GM18867 (cell line): ENCODE measurements around the gene STAB2.
"Not testable (repeated sequence)": the region's sequence is repeated elsewhere in the genome, so short reads cannot be mapped to it uniquely, and the experiment has no call there.

Source experiments
- ATAC-seq: cut with Tn5 transposase; IDR thresholded peaks from one replicate; pipeline ENCODE4 v1.9.1; 2021; ENCODE audit warnings: mild to moderate bottlenecking, moderate library complexity; ENCODE audit not compliant: unreplicated experiment

STAB2 gene

DNA sequence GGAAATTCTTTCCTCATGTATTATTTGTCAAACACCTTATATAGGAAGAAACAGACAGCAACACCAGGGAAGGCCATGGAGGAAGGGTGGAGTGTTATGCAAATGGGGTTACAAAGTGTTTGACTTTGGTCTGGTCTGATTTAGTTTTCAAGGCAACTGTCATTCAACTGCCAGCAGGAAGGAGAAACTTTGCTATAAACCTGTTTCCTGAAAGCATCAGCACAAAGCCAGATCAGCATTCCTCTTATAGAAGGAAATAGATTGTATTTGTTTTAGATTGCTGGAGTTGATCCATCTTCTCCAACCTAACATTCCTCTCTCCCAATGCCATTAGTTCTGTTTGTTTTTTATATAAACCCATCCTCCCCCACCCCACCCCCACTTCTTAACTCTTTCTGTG is 65.7 kb downstream of the STAB2 start:
- no peak for ATAC-seq

DNA sequence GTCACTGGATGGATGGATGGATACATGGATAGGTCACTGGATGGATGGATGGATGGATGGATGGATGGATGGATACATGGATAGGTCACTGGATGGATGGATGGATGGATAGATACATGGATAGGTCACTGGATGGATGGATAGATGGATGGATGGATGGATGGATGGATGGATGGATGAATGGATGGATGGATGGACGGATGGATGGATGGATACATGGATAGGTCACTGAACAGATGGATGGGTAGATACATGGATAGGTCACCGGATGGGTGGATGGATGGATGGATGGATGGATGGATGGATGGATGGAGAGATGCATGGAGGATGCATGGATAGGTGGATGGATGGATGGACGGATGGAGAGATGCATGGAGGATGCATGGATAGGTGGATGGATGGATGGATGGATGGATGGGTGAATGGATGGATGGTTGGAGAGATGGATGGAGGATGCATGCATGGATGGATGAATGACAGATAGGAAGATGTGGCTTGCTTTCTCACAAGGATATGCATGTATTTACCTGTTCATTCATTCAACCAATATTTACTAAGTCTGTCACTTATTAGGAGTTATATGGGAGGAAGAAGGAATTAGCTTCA is 66.6 kb downstream of the STAB2 start:
- not testable (repeated sequence) for ATAC-seq

DNA sequence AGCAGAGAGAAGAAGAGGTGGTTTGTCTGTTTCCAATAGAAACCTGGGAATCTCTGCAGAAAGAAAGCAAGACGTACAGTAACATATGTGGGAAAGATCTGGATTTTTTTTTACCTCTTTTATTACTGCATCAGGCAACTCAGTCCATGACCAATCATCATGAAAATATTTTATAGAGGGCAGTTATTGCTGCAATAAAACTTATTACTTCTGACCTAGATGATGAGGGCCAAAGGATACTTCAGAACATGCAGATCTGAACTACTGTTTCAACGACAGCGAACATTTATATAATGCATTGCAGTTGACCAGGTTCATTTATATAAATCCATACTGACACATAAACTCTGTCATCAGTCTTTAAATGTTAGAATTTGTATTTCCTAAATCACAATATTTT is 67.7 kb downstream of the STAB2 start:
- no peak for ATAC-seq

DNA sequence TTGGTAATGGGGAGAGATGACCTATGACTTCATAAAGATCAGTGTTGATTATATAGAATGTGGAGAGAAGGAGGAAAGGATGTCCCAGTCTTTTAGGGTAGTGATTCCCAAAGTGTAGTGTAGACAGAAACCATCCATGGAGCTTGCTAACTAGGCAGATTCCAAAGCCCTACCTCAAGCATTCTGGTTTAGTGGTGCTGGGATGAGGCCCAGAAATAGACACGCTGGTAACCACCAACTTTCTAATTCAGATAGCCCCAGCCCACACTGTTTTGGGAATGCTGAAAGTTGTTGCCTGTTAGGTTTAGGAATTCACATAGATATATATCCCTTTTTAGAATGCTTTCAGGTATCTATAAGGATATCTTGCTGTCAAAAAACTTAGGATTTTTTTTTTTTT is 69.2 kb downstream of the STAB2 start:
- no peak for ATAC-seq

DNA sequence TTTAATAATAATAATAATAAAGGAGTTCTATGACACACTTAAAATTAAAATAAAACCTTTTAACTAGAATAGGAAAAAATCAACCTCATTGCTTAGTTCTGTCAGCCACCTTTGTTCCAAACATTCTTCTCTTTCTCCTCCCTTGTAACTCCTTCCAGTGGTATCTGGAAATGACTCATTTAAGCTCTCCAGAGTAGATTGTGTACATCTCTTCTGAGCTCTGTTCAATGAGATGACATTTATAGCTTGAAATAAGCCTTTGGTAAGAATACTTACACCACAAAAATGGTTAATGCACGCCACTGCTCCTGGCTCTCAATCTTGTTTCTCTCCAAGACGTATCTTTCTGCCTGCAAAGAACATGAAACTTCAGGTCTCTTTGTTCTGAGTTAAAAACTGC is 70.3 kb downstream of the STAB2 start:
- no peak for ATAC-seq

DNA sequence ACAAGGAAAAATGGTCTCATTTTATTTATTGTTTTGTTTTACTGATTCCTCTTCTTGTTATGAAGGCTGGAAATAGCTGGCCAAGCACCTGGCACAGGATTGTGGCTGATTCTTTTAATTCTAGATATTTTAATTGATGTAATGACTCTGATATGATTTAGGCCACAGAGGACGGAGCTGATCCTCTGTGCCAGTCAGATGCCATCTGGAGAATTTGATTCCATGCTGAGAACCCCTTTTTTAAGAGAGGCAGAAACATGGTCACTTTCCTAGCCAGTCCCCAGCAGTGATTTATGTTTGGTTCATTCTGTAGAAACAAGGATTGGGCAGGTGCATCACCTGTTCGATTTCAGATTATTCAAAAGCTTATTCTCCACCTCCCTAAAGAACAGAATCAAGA is 77.6 kb downstream of the STAB2 start:
- ATAC-seq = no peak

DNA sequence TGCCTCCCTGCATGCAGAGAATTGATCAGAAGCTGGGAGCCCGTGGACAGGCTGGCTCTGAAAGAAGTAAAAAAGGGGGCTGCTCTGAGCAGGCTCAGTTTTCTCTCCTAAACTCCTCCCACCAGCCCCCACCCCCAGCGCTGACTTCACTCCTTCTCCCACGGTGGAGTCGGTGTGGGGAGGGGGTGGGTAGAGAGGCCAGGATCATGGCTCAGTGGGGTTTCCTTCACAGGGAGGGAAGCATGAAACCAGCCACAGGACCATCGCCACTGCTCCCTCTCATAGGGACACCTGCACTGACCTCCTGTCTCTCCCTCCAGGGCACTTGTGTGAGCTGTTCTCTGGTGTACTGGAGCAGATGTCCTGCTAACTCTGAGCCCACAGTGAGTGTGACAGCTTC is 78.9 kb downstream of the STAB2 start:
- no peak for ATAC-seq

DNA sequence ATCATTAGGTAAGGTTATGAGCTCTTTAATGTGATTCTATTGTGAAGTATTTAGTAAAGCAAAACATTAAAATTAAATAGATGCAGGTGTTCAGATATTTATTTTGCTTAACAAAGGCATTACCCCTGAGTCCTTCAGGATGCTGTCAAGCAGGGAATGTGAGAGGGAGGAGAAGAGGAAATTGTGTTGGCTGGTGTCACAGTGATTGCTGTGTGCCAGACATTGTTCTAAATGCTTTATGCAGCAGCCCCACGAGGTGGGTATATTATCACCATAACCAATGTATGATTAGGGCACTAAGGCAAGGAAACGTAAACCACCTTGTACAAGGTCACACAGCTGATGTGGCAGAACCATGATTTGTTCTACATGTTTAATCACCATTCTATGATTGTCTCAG is 80.1 kb downstream of the STAB2 start:
- ATAC-seq = no peak

DNA sequence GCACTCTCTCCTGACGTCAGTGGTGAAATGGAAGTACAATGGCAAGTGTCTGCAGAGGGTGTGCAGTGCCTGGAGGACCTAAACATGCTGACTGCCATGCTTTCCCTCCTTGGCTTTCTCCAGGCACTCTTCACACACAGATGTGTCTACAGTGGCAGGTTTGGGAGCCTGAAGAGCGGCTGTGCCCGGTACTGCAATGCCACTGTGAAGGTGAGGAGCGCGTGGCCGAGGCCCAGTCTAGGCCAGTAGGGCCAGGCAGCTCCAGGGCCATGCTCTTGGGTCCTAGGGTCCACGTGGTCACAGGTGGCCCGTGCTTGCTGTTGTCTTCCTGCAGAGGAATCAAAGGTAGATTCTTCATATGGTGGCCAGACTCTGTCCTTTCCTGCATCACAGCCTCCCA is 81.4 kb downstream of the STAB2 start:
- no peak for ATAC-seq

DNA sequence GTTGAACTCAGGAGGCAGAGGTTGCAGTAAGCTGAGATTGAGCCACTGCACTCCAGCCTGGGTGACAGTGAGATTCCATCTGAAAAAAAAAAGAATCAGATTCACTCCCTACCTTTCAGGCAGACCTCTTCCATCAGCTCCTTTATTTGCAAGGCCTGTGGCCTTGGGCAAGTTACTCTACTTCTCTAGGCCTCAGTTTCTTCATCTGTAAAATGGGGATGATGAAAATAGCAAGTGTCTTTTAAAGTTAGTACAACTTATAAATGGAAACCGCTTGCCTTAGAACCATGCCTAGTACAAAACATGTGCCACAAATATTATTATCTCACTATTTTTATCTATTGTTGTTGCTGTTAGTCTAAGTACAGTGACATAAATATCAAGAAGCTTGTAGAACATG is 84.3 kb downstream of the STAB2 start:
- ATAC-seq = no peak

DNA sequence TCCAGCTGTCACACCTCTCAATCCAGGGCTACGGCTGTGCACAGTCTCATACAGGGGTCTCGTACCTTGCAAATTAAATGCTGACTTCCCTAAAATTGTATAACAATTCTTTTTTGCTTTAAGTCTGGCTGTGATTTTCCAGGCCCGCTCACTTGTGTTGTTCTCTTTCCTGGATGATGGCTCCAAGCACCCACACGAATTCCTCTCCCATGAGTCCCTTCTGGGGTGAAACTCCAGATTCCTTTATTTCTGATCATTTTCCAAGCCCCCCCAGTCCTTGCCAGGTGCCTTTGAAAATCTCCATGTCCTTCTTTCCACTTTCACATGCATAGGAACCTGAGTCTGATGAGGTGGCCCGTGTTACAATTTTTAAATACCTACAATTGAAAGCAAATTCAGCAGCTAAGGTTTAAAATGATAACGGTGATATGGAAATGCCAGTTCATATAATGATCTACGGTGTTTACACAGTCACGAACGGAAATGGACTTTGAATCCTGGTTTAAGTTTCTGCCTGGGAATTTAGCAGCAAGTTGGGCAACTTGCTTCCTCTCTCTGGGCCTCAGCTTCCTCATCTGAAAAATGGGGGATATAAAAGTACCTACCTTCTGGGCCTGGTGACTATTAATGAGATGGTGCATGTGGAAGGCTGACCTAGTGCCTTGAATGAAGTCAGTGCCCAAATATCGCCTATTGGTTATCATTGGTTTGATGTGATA is 85.5 kb downstream of the STAB2 start:
- ATAC-seq = no peak

DNA sequence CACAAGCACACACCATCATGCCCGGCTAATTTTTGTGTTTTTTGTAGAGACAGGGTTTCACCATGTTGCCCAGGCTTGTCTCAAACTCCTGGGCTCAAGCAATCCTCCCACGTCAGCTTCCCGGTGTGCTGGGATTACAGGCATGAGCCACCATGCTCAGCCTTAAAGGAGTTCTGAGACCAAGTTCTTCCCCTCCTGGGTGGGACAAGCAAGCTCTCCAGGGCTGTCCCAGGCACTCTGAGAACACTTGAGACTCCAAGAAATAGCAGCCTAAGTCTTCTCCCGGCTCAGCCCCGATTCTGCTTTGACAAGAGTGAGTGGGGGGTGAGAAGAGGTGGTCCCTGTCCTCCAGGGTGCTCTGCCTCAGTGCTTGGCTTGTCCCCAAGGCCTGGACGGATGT is 86.4 kb downstream of the STAB2 start:
- no peak for ATAC-seq

DNA sequence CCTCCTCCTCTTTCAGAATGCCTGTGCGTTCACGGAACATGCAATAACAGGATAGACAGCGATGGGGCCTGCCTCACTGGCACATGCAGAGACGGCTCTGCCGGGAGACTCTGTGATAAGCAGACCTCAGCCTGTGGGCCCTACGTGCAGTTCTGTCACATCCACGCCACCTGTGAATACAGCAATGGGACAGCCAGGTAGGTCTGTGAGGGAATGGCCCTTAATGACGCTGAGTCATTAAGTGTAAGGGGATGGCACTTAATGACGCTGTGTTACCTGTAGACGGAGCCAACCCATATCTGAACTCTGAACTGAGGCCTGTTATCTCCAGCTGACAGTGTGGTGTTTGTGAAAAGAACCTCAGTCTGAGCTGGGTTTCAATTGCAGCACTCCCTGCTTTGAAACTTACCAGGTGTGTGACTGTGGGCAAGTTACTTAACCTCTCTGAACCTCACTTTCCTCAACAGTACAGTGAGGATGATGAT is 86.9 kb downstream of the STAB2 start:
- ATAC-seq = no peak

DNA sequence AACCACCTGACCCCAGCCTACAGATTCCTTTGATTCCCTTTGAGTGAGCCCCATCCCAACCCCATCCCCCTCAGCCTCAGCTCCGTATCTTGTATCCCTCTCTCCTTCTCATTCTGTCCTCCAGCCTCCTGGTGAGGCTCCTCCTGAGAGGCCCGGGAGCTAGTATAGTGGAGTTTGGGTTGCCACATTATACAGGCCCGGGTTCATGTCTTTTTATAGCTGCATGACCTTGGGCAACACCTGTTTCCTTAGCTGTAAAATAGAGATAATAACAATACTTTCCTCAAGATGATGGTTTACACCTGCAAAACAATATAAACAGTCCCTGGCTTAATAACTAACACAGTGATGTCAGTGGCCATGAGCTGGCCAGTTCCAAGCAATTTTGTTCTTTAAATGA is 89.8 kb downstream of the STAB2 start:
- ATAC-seq = no peak

DNA sequence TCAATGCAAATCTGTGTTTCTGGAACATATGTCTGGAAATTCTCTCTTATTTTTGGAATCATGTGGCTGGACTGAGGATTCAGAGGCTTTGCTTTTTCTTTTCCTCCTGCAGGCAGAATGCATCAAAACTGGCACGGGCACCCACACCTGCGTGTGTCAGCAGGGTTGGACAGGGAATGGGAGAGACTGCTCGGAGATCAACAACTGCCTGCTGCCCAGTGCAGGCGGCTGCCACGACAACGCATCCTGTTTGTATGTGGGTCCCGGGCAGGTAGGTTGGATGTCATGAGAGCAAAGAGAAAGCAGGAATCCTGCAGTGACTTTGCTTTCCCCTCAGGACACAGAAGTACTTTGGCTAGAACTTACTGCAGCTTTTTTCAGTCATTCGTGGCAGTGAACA is 90.3 kb downstream of the STAB2 start:
- no peak for ATAC-seq

DNA sequence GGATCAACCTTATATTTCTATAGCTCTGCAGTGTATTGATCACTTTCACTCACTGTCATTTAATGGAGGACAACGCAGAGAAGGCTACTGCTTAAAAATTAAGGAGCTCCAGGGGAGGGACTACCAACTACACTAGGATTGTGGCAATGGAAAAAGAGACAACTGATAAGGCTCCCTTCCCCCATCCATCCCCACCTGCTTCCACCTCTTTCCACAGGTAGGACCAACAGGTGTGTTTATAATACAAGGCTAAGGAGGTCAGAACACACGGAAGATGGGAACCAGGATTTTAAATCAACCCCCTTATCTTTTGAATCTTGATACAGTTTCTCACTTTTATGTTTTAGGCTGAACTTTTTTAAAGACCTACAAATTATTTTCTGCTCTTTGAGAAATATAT is 90.8 kb downstream of the STAB2 start:
- ATAC-seq = no peak

DNA sequence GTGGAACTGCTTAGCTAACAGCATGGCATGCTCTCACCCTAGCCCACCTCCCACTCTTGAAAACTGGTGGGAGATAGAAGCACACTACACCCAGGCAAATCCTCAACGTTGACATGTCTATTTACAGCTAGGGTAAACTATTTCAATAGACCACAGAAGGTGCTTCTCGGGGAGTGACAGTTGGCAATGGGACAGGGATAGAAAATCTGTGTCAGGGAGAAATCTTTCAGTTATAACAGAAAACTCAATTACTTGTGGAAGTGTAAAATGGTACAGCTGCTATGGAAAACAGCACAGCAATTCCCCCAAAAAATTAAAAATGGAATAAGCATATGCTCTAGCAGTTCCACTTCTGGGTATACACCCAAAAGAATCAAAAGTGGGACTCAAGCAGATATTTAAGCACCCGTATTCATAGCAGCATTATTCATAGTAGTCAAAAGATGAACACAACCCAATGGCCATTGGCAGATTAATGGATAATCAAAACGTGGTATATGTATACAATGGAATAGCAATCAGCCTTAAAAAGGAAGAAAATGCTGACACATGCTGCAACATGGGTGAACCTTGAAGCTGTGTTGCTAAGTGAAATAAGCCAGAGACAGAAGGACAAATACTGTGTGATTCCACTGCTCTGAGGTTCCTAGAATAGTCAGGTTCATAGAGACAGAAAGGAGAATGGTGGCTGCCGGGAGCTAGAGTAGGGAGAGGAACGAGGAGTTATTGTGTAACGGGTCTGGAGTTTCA is 92.5 kb downstream of the STAB2 start:
- no peak for ATAC-seq

DNA sequence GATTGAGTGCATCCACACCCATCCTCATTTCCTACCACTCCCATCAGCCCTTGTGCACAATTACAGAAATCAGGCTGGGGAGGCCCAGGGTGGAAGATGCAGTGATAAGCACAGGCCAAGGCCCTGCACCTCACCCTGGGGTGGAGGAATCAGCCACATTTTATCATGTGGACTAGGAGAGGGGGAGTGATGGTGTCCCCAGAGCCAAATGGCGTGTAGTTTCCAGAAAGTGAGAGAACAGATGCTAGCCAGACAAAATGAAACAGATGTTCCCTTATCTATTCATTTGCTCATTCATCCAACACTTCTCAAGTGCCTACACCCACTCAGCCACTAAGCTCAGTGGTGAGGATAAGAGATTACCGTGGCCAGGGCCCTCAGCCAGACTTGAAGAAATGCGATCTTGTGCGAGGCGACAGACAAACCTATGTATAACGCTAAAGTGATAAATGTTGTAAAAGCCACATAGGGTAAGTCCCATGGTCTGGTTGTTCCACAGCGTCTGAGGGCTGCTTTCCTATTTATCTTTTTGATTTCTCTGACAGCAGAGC is 93.6 kb downstream of the STAB2 start:
- ATAC-seq = no peak

DNA sequence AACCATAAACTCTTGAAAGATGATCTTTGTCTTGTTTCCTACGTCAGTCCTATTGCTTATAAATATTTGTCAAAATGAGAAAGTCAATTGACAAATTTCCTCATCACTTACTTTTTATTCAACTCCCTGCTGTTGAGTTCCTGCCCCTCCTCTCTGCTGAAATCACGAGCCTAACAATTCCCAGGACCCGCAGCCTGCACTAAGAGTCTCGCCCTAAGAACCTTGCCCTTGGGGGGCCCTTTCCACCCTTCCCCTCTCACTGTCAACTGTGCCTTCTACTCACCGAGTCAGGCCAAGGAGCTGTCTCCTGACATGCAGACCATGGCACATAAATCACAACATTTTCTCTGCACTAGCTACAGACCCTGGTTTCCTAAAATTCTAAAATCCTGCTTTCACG is 99.0 kb downstream of the STAB2 start:
- ATAC-seq = no peak

DNA sequence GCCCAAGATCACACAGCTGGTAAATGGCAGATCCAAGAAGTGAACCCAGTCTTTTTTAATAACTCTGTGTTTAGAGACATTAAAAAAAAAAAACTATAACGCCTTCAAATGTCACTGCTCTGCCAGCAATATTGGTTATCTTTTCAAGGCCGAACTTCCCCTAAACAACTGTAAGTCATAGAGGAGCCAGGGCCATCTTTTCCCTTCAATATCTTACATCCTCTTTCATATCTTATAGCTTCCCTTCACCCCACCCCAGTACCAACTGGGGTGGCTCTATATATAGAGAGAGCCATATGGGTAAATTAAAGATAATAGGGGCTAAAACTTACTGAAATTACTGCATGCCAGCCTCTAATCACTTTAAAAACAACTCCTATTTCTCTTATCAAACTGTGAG is 100.2 kb downstream of the STAB2 start:
- ATAC-seq = no peak

DNA sequence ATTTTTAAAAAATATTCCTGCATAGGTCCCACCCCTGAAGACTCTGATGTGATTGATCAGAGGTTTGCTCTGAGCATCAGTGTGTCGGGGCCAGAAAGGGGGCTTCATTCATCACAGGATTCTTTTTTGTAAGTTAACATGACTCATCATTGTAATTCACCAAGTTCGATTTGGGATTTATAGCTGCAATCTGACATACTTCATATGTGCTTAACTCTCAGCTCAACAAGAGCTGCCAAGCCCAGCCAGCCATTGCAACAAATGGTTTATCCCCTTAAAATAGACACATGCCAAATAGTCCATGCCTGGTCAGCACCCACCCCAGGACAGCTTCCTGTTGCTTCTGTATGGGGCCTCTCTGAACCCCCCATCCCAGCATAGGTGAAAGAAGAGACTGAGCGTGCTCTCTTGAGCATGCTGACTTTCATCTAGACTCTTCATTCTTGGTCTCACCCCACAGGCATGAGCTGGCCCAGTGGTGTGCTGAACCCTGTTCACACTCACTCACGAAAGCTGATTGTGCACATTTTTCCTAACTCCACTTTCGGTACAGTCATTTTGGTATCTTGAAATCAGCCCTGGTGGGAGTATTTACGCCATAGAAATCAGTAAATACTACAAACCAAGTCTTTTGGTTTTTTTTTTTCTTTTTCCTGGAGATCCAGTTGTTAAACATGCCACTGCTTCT is 101.4 kb downstream of the STAB2 start:
- ATAC-seq = no peak
